GM18858 (cell line): ENCODE data around the gene FRYL.
"Not testable (repeated sequence)": the region's sequence is repeated elsewhere in the genome, so short reads cannot be mapped to it uniquely, and the experiment has no call there.

Source experiments
- ATAC-seq: cut with Tn5 transposase; IDR thresholded peaks from one replicate; pipeline ENCODE4 v1.9.1; 2021; ENCODE audit not compliant: unreplicated experiment

Gene FRYL

DNA sequence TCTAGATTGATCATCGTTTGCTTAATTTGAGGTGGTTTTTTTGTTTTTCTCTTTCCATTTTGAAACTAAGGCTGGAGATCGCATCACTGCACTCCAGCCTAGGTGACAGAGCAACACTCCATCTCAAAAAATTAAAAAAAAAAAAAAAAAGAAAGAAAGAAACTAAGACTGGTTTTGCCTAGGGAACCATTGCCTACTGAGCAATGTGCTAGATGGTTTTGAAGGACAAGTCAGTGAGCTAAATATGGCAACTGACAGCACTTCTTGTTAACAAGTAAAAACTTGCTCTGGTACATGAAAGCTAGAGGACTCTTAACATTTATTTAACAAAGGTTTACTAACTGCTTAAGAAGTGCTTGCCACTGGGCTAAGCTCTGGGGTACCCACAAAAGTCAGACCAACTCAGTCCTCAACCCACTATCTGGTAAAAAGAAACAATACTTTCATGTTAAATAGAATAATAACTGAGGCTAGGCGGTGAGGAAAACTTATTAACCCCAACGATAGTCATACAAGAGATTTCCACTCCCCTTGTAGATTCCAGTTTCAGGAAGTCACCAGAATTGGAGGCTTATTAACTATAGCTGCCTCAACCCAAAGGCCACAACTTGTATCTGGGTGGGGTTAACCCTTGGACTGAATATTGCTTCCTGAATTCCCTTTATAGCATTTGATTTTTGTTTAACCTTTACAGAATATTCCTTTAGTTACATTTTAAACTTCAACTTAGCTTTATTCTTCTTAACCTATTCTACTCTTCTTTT is 111.6 kb downstream of the FRYL start:
- ATAC-seq, result peak; percentile 65

DNA sequence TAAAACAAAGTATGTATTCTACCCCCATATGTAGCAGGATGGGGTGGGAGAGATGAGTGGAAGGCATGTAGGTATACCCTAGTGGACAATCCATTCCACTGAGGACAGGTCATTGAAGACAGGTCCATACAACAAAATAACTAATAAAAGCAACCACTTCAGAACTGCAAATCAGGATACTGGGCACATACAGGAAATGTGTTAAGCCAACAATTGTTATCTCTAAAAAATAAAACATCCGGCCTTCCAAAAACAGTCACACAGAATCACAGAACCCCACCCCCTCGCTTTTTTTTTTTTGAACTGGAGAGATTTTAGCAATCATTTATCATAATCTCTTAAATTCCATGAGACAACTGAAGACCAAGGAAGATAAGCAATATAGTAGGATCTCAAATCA is 112.9 kb downstream of the FRYL start:
- ATAC-seq, result no peak

- ATAC-seq, result no peak
Measured at GRCh38 chr4:48665555-48666186, 114.4 kb downstream of the FRYL start.

DNA sequence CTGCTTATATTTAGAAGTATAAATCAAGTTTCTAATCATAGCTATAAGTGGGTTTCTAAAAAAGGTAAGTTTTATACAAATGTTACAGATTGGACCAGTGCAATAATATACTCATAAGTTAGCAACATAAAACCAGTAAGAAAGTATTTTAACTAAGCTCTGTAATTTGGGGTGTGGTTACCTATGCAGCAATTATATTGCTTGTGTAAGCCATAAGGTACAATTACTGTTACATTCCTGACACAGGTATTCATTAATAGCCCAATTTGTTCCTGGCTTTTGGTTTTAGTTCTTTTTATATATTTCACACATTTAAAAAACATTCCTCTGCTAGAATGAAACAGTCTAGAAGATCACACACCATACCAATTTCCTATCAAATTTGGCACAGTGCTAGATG is 115.1 kb downstream of the FRYL start:
- ATAC-seq, result no peak

GRCh38 chr4:48661391-48661790 is 118.7 kb downstream of the FRYL start:
- ATAC-seq, result no peak

DNA sequence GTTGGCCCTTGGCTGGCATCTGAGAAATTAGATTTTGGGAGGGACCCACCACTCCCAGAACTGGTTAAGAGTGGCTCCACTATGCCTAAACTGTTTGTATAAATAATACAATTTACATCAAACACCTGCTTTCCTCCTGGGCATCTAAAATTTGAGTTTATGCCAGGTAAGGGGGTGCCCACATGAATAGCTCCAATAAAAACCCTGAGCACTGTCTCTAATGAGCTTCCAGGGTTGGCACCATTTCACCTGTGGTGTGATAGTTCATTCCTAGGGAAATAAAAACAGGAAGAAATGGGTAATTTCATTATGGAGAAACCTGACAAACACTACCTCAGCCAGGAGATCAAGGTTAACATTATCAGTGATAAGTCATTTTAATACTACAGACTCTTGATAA is 119.7 kb downstream of the FRYL start:
- ATAC-seq, result no peak

DNA sequence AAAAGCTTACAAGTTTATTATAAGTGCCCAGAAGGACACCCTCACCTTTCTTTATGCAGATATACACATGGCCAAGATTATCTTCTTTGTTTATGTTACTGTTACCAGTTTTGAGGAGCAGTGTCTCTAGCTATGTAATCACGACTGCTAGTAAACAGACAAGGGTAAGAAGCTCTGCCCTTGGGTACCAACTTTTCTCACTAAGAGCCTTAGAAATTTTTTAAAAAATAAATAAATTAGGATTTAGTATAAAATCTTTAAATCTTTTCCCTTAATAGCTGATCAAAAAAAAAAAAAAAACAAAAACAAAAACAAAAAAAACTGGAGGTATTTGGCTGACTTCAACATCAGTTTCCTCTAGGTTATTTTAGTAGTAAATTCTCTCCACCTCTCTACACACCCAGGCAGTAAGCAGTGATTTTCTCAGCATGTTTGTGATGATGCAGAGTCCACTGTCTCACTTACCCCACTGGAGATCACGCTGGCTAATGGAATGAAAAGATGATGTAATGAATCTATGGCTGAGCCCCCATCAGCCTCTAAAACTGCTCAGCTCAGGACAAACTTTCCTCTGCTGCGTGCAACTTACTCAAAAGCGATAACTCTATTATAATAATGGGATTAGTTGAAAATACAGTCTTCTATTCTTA is 125.9 kb downstream of the FRYL start:
- ATAC-seq, result no peak

DNA sequence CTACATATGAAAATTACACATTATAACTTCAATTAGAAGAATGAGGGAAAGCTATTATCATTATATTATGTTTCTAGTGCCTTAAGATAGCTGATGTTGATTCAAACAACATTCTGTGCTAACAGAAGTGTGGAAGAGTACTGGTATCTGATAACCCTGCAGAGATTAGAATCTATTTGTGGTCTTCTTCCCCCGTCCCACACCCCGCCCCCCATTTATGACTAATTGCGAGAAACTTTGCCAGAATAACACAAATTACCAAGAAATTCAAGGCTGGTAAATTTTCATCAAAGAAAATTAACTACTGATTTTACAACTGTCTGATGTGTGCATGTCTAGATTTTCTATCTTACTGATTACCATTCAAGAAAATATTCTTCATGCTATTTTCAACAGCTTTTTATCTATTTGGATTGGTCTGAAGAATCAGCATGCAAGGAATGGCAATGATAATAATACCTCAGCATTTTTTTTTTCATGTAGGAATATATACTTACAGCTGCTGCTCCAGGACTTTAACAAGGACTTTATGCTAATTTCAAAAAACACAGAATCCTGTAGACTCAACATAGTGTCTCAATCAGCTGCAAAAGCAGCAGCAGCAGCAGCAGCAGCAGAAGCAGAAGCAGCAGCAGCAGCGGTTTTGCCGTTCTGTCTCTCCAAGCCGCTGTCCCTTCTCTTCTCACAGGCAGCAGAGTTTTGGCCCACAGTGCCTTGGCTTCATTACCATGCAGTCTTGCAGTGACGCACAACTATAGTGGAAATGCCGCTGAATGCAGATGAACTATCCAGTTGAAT is 126.7 kb downstream of the FRYL start:
- ATAC-seq, result no peak

- ATAC-seq, result no peak
Measured at GRCh38 chr4:48651914-48652313, 128.2 kb downstream of the FRYL start.

DNA sequence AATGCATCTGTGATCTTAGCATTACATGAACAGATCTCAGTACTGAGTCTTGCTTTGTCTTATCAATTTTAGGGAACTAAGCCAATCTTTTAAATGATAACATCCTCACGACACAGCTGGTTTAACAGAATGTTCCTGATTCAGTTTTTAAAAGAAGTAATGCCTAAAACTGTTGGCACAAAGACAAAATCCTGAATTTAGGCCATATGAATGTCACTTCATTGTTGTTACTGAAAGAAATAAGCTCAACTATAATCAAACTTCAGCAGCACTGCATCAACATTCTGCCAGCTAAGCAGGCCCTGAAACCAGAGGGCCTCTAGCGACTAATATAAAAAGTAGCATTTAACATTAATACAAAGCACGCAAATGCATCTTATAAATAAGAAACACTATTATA is 130.6 kb downstream of the FRYL start:
- no peak for ATAC-seq

GRCh38 chr4:48645225-48645794 is 134.8 kb downstream of the FRYL start:
- no peak for ATAC-seq

DNA sequence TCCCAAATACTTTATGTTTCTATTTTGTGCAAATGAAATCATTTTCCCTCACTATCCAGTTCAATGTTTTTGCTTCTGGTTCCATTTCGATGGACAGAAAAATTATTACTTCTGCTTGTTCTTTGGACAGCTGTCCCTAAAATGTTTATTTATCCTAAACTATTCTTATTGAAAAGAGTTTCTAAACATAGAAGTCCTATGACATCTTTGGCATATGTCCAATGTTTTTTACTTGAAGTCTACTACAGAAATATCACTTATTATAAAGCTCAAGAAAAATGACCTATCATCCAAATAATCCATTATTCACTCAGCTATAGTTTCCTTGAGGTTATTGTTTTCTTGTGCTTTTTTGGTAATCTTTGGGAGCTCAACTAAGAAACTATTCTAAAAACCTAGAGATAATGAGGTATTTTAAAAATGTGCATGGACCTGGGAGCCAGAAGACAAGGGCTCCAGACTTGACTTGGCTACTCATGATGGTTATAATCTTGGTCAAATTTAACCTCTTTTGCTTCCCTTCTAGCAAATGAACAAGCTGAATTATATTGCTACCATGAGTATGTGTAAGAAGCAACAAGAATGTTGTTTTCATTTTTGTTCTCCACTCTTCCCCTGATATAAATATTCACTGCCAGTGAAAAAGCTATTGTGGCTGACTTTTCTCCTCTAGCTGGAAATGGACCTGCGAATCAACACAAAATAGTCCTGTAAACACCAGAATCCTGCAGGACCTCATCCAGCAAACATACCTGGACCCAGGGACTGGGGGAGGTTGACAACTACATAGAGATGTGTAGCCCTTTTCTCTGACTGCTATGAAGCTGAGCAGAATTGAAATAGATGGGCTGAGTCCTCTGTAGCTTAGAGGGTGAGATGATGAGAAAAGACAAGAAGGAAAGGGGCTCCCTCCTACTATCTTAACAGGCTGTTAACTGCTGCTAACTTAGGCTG is 137.4 kb downstream of the FRYL start:
- ATAC-seq, result no peak

DNA sequence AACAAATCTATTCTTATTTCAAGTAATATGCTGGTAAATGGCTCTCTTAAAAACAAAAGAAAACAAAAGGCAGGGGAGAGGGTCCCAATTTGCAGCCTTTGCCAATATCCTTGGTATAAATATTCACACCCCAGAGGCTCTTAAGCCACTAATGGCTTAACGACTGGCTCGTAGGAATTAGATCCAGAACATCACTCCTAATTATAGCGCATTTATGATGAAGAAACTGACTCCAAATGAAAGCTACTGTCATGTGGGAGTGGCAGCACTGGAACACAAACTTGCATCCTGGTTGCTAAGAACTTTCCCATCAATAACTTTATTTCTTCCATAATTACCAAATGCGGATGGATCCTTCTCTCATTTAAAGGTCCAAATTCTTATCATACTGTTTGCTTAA is 138.7 kb downstream of the FRYL start:
- ATAC-seq, result no peak

DNA sequence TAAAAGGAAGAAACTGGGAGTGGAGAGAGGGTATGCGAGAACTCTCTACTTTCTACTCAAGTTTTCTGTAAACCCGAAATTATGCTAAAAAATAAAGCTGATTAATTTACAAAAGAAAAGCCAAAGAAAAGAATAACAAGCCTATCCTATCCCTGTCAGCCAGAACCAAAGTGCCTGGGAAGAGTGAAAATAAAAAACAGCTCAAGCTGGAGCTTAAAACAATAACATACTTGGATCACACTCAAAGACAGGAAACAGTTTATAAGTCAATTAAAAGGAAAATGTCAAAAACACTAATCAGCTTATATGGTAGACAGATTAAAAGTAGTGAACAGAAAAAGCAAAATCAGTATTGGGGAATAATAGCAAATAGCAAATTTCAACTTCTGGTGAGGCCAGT is 139.4 kb downstream of the FRYL start:
- ATAC-seq, result no peak

DNA sequence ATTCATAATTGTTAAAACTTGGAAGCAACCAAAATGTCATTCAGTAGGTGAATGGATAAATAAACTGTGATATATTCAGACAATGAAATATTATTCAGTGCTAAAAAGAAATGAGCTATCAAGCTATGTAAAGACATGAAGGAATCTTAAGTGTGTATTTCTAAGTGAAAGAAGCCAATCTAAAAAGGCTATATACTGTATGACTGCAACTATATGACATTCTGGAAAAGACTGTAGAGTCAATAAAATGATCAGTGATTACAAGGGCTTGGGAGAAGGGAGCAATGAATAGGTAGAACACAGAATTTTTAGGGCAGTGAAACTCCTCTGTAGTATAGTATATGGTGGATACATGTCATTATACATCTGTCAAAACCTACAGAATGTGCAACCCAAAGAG is 139.9 kb downstream of the FRYL start:
- ATAC-seq, result no peak

GRCh38 chr4:48639807-48640206 is 140.3 kb downstream of the FRYL start:
- no peak for ATAC-seq

DNA sequence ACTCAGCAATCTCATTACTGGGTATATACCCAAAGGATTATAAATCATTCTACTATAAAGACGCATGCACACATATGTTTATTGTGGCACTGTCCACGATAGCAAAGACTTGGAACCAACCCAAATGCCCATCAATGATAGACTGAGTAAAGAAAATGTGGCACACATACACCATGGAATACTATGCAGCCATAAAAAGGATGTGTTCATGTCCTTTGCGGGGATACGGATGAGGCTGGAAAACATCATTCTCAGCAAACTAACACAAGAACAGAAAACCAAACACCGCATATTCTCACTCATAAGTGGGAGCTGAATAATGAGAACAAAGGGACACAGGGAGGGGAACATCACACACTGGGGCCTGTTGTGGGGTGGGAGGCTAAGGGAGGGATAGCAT is 141.5 kb downstream of the FRYL start:
- ATAC-seq, result not testable (repeated sequence)

- ATAC-seq, result no peak
Measured at GRCh38 chr4:48636911-48637310, 143.2 kb downstream of the FRYL start.

DNA sequence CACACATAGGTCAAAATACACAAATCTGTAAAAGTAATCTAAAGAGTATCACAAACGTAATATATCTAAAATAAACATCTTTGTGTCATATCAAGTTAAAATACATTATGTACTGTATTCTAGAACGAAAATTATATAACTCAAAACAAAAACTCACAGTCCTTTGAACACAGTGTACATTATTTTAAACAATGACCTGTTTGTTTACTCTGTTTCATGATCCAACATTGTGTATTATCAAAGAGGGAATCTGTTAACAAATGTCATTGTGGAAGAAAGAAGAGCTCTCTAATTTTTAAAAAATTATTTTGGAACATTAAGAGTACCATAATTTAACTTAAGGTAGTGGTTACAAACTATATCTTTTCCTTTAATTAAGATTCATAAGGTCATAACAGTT is 144.1 kb downstream of the FRYL start:
- no peak for ATAC-seq

GRCh38 chr4:48635310-48635709 is 144.8 kb downstream of the FRYL start:
- peak; percentile 40 for ATAC-seq
